Effector CD4-positive, alpha-beta T cell (primary cell): ENCODE results near the gene SFXN2.
A peak's percentile ranks its signal among the peaks of the same experiment; 100 is the strongest.
"Not testable (repeated sequence)": the region's sequence is repeated elsewhere in the genome, so short reads cannot be mapped to it uniquely, and the experiment has no call there.

Source experiments
- DNase-seq: peaks from one replicate; pipeline ENCODE4 v3.0.0-alpha.2; 2020

Gene SFXN2

DNA sequence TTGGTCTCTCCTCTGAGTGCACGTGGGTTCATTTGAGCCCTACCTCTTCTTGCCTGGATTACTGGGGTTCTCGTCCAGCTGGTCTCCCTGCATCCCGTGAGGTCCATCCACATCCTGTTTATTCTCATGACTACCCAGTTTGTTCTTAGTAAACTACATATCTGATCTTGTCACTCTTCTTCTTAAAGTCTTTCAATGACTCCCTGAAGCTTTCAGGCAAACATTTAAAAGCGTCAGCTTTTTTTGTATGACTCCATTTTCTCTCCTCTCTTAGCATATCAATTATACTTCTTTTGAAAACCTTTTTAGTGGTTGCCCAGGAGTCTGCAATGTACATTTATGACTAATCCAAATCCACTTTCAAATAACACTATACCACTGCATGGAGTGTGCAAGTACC, 7.5 kb downstream of the SFXN2 start:
- DNase-seq: no peak

DNA sequence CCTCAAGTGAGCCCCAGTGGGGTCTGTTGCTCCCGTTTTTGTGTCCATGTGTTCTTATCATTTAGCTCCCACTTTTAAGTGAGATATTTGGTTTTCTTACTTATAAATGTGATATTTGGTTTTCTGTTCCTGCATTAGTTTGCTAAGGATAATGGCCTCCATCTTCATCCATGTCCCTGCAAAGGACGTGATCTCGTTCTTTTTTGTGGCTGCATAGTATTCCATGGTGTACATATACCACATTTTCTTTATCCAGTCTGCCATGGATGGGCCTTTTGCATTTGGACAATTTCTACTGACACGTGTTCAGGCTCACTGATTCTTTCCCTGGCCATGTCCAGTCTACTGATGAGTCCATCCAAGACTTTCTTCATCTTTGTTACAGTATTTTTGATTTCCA, 9.6 kb downstream of the SFXN2 start:
- DNase-seq: no peak

DNA sequence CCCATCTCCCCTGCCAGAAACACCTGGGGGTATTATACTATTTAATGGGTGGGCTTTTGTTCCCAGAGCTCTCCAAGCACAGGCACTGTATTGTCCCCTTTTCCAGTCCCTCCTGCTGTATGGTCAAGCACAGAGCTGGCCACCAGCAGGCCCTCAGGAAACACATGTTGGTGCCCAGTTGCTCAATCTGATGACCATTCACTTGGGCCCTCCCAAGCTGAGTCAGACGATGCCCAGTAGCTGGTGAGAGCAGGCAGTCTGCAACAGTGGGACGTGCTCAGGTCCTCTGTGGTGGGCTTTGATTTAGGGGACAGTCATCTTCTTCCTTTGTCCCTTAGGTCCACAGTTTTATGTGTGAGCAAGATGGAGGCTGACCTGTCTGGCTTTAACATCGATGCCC, 11.8 kb downstream of the SFXN2 start:
- no peak for DNase-seq

DNA sequence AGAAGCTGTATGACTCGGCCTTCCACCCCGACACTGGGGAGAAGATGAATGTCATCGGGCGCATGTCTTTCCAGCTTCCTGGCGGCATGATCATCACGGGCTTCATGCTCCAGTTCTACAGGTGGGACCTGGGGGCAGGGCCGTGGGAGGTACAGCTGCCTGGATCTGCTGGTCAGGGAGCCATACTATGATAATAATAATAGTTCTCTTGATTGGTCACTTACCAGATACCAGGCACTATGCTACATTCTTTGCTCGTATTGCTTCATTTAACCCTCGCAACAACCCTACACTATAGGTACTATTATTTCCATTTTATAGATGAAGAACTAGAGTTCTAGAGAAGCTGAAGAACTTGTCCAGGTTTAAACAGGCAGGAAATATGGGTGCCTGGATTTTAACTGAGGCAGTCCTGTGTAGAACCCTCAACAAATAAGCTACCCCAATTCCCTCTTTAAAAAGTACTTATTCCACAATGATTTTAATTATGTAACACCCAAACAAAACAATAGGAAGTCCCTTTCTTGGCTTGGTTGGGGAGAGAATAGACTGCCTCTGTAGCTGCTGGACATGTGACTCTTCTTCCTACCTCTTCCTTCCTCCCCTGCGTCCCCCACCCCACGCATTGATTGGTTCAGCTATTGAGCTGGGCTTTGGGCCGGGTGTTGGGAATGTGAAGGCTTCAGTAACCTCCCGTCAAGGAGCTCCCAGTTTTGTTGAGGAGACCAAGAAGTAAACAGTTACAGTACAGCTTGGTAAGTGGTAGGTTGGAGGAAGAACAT, 12.8 kb downstream of the SFXN2 start:
- no peak for DNase-seq

DNA sequence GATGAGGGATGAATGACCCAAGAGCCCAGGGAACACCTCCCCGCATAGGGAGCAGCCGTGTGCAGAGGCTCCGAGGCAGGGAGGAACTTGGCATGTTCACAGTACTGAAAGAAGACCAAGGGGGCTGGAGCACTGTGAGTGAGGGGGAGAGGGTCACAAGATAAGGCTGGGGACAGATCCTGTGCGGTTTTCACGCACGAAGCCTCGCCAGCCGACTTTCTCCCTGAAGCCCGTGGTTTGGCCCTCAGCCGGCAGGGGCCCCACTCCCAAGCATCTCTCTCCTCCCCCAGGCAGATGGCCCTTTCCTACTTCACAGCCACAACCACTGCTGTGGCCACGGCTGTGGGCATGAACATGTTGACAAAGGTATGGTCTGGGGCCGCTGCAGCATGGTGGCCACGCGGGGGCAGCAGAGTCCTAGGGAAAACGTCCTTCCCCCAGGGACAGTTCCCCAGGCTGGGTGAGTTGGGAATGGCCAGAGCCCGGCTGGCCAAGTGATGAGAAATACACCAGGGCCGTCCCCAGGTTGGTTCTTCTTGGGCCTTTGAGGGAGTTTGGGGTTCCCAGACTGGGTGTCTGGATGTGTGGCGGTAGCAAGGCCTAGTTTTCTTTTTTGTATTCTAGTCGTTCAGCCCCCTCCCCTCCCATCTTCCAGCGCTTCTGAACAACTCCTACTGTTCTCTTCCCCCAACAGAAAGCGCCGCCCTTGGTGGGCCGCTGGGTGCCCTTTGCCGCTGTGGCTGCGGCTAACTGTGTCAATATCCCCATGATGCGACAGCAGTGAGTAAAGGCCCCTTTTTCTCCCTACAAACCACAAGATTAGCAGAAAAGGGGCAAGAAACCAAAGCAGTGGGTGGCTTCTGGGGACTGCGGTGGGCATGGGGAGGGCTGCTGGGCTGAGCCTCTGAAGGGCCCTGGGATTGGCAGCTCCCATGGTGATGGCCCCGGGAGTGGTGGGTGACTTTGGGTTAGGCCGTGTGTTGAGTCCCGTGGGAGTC, 14.9 kb downstream of the SFXN2 start:
- DNase-seq: peak; percentile 17

DNA sequence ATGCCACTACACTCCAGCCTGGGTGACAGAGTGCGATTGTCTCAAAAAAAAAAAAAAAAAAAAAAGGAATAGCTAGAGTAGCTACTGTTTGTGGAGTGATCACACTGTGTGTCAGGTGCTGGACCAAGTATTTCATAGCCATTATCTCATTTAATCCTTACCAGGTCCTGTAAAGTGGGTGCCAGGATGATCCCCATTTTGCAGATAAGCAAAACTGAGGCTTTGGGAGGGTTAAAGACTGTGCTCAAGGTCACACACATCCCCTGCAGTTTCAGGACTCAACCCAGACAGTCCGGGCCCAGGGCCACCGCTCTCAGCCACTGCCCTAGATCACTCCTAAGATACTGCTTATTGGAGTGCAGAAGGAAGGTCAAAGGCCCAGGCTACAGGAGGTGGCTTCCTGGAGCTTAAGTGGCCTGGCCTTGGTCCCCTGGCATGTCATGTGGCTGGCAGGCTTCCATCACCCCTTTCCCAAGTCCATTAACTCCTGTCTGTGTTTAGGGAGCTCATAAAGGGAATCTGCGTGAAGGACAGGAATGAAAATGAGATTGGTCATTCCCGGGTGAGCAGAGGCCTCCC, 16.9 kb downstream of the SFXN2 start:
- no peak for DNase-seq

DNA sequence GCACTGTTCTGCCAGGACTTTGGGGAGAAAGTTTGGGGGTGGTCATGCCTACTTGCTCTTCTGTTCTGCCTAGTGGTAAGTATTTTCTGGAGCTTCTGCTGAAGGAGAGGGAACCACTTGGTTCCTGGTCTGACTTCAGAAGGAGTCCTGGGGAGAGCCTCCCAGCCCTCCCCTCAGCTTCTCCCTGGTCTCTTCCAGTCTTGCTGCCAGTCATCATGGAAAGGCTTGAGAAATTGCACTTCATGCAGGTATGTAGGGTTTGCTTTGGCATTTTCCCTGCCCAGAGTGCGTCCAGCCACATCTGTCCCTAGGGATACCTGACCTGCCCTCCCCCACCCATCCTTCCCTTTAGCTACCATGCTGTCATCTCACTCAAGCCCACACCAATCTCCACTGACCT, 18.2 kb downstream of the SFXN2 start:
- DNase-seq: no peak

DNA sequence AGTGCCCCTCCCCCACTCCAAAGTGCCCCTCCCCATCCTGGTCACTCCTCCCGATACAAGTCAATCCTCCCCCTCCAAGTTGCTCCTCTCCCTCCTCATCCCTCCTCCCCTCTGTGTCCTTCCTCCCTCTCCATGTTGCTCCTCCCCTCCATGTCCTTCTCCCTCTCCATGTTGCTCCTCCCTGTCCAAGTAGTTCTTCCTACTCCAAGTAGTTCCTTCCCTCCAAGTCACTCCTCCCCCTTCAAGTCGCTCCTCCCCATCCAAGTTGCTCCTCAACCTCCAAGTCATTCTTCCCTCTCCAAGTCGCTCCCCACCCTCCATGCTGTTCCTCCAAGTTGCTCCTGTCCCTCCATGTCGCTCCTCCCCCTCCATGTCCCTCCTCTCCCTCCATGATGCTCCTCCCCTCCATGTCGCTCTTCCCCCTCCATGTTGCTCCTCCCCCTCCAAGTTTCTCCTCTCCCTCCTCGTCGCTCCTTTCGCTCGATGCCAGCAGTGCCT, 20.7 kb downstream of the SFXN2 start:
- DNase-seq: no peak

DNA sequence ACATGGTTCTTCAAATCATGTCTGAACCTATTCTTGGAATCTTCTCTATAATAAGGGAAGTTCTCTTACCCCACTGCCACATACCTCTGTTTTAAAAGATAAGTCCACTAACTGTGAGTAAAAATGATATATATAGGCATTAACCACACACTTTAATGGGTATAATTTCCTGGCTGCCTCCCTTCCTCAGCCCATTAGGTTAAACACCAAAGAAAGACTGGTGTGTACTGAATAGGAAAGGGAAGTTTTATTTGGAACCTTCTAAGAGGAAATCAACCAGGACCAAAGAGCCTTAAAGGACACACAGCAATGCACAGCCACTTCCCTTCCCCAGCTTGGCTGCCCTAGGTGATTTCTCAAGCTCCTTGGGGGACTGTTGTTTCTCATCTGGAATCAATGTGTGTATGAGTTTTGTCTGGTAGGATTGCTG, 24.3 kb downstream of the SFXN2 start:
- no peak for DNase-seq

DNA sequence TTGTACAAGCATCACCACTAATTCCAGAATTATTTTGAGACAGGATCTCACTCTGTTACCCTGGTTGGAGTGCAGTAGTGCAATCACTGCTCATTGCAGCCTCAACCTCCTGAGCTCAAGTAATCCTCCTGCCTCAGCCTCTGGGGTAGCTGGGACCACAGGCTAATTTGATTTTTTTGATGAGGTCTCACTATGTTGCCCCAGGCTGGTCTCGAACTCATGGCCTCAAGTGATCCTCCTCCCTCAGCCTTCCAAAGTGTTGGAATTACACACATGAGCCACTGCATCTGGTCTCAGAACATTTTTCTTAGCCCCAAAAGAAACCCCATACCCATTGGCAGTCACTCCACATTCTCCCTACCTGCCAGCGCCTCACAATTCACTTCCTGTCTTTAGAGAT, 25.8 kb downstream of the SFXN2 start:
- DNase-seq: no peak

DNA sequence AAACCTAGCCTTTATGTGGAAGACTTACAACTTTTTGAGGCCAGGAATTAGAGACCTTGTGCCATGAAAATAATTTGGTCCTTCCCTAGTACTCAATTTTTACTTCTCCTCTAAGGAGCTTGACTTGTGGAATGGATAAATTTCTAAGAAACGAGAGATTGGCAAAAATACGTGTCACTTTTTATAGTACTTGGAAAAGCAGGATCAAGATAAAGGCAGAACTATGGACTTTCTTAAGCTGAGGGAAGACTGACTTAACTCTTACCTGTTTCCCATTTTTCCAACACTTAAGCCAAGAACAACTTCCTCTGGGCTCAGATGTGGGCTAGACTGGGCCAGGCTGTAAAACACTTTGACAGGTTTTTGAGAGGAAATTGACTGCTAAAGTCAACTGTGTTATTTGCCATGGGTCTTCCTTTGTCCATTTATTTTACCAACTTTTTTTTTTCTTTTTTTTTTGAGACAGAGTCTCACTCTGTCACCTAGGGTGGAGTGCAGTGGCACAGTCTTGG, 27.3 kb downstream of the SFXN2 start:
- no peak for DNase-seq

DNA sequence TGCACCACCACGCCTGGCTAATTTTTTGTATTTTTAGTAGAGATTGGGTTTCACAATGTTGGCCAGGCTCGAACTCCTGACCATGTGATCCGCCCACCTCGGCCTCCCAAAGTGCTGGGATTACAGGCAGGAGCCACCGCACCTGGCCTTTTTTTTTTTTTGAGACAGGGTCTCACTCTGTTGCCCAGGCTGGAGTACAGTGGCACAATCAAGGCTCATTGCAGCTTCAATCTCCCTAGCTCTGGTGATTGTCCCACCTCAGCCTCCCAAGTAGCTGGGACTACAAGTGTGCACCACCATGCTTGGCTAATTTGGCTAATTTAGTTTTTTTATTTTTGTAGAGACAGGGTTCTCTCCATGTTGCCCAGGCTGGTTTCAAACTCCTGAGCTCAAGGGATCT, 27.9 kb downstream of the SFXN2 start:
- not testable (repeated sequence) for DNase-seq

DNA sequence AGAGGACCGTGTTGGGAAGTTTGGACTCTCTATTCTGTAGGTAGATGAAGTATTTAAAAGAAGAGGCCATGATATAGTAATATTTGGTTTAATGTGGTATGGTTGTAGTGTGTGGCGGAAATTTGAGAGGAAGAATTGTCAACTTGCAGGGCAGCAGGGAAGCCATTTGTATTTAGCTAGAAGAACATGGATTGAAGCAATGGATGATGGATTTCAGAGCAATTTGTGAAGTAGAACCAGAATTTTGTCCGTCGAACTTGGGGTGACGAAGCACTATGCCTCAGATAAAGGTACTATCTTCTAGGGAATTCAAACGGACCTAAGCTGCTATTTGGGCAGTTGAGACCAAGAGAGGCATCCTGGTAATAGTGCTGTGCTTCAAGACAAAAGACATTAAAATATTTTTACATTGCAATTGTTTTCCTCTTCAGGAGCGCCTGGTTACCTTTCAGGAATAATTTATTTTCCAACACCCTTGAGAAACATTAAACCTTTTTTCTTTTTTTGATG, 28.7 kb downstream of the SFXN2 start:
- no peak for DNase-seq

DNA sequence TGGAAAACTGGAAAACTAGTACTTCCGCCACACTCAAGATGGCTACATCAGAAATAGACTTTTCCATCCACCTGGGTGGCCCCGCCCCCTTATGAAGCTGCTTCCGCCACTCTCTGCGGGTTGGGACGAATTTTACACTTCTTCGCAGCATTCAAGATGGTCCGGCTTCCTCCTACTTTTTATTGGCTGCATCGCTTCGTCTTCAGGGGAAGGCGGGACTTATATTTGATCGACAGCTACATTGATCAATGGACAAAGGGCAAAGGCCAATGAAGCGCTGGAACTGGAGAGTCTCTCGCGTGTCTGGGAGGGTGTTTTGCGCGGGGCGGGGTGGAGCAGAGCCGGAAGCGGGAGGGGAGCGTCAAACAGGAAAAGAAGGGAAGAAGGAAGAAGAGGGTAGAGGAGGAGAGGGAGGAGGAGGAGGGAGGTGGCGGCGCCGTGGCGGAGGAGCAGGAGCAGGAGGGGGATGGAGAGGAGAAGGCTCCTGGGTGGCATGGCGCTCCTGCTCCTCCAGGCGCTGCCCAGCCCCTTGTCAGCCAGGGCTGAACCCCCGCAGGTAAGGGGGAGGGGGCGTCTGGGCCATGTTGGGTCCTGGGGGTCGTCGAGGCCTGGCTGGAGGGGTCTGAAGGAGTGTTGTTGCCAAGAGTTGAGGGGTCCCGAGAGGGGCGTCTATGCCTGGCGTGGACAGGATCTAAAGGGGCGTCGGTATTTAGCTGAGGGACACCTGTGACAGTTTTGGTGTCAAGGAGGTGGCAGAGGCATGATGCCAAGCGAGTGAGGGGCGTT, 29.3 kb downstream of the SFXN2 start, which contains the start of gene WBP1L:
Gene WBP1L, plus strand, starts transcription at position 361 of the 786 bp plus-strand sequence. Its CDS starts 106 bp downstream, at position 467.
- peak; percentile 93 for DNase-seq

DNA sequence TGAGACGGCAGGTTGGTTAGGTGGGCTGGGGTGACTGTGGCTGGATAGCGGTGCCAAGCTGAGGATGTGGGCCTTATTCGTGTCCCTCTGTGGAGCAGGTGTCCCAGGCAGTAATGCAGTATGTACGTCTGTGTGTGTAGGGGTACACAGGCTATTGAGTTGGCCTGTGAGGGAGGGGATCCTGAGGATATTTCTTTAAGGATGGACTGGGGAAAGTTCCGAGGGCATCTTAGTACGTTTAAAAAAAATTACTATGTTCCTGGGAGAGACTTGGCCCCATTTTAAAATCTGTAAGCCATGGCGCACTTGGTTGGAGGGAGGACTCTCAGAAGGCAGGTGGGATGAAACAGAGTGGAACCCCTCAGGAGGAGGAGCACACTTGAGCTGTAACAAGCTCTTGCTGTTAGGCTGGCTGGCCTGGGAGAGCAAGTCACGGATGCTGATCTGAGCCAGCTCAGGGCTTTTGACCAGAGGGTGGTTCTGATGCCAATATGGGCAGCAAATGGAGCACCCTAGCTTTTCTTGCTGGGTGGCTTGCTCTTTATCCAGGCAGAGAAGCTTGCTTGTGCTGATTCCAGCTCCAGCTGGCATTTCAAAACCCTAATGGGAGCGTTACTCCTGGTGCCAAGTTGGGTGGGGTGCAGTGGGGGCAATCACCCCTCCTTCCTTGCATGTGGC, 30.1 kb downstream of the SFXN2 start:
- DNase-seq: no peak

DNA sequence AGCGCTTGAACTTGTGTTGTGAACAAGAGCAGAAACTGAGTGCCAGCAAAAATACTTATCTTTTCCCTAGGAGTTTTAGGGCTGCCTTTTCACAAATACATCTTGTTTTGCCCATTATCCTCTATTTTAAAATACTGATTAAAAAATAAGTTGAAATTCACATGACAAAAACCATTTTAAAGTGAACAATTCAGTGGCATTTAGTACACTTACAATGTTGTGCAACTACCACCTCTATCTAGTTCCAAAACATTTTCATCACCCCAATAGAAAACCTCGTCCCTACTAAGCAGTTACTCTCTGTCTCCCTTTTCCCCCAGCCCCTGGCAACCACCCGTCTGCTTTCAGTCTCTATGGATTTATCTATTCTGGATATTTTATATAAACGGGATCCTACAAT, 30.7 kb downstream of the SFXN2 start:
- DNase-seq: no peak

DNA sequence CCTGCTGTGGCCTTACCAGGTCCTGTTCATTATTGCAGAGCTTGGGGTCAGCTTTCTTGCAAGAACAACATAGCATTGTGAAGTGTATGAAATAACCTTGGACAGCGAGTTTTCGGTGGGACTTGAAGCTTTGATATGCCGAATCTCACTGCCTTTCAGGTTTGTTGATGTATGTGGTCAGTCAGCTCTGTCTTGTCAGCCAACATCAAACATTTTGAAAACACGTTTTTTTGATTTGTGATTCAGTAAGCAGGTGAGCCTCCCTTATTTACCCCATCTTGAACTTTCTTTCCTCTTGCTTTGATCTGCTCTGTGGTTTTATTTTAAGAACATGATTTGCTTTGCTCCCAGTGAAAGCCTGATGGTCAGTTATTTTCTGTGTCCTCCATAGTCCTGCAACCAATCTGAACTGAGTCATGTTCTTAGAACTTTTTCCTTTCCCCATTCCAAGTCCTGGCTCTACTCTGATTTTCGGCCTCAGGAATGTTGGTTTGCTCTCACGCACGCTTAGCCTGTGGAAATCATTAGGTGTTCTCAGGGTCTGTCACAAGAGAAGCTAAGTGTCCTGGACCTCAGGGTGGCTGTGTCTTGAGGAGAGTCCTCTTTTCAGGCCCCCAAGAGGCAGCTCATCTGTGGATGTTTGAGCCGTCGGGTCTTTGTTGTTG, 38.0 kb downstream of the SFXN2 start:
- DNase-seq: no peak

DNA sequence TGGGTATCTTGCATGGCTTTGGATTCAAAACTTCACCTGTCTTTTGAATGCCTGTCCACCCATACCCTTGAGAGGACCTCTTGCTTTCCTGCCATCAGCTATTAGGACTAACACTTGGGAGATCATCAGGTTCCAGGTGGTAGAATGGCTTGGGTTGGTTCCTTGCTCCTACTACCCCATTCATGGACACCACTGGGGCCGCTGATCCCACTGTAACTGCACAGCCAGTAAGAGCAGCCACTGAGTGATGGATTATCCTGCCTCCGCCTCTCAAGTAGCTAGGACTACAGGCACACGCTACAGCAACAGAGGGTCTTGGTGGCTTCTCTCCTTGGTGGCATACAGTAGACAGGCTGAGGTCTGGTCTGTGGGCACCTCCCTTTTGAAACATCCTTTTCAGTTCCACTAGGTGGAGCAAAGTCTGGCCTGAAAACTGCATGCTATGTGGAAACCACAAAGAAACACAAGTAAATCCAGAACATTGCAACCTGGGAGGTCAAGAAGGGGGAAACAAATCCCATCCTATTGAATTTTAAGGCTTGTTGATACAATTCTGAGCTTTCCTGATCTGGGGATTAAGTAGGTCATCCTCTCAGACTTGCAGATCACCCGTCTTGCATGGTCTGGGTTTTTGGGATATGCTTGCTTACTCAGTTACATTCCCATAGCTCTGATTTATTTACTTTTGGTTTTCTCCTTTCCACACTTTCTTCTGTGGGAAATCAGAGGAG, 38.7 kb downstream of the SFXN2 start:
- DNase-seq: no peak

DNA sequence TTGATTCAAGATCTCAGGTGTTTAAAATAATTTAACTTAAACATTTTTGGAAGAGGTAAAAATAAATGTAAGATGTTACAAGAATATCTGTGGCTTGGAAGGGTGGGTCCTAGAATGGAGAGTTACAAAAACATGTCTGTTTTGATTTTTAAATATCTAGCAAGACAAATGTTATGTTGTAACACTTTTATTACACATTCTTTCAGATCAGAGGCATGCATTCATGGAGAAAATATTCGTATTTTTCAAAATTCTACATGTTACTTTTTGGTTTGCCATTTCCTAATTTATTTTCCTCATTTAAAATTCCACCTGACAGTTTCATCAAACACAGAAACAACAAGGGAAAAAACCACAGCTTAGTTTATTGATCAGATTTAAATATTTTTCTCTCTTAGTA, 39.3 kb downstream of the SFXN2 start:
- DNase-seq: no peak

DNA sequence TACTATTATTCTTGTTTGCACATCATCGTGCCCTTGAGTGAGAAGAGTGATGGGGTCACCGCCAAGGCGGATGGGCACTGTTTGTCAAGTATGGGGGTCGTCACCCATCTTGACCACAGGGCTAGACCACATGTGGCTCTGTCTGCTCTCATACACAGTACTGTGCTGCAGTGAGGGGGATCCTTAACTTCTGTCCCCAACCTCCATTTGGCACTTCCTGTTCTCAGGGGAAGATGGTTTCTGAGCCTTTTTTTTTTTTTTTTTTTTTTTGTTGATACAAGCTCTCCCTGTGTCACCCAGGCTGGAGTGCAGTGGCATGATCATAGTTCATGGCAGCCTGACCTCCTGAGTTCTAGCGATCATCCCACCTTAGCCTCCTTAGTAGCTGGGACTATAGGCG, 42.9 kb downstream of the SFXN2 start:
- DNase-seq: no peak
